ENCODE measurements around the gene STT3A. TPM values are rescaled to one million over a fixed set of nuclear protein-coding genes. Genes with fewer than 3 reads are reported as not detected.
"Not testable (repeated sequence)": the region's sequence is repeated elsewhere in the genome, so short reads cannot be mapped to it uniquely, and the experiment has no call there.

The STT3A gene
- 291 TPM for polyA plus RNA-seq (2013, experiment 1 of 2; ENCODE audit: insufficient read length)
- 324 TPM for polyA plus RNA-seq (2013, experiment 2 of 2; ENCODE audit: insufficient read length)

GRCh38 chr11:125592305-125593113 lies at the start of gene STT3A:
STT3A (plus strand) TSS chr11:125592852; CDS start chr11:125595916, 3,064 bp downstream.
- DNase-seq, result peak; percentile 100

GRCh38 chr11:125550780-125551179 lies 41.9 kb upstream of the STT3A start:
- DNase-seq, result no peak

- DNase-seq, result no peak
Measured at GRCh38 chr11:125551835-125552342, 40.8 kb upstream of the STT3A start.

- DNase-seq, result no peak
Measured at GRCh38 chr11:125552927-125553326, 39.7 kb upstream of the STT3A start.

GRCh38 chr11:125553357-125553756 lies 39.3 kb upstream of the STT3A start:
- no peak for DNase-seq

- no peak for DNase-seq
Measured at GRCh38 chr11:125554038-125554437, 38.6 kb upstream of the STT3A start.

- peak; percentile 4 for DNase-seq
Measured at GRCh38 chr11:125559888-125560287, 32.8 kb upstream of the STT3A start.

GRCh38 chr11:125561924-125562323 lies 30.7 kb upstream of the STT3A start:
- DNase-seq, result no peak

- no peak for DNase-seq
Measured at GRCh38 chr11:125562430-125562829, 30.2 kb upstream of the STT3A start.

- no peak for DNase-seq
Measured at GRCh38 chr11:125564357-125564756, 28.3 kb upstream of the STT3A start.

- no peak for DNase-seq
Measured at GRCh38 chr11:125566235-125566634, 26.4 kb upstream of the STT3A start.

GRCh38 chr11:125568970-125569914 lies 23.4 kb upstream of the STT3A start, which contains the start of gene EI24:
EI24 (plus strand) TSS chr11:125569477; CDS start chr11:125572528, 3,051 bp downstream.
- peak; percentile 95 for DNase-seq

- peak; percentile 5 for DNase-seq
Measured at GRCh38 chr11:125569915-125570621, 22.6 kb upstream of the STT3A start.

- DNase-seq, result no peak
Measured at GRCh38 chr11:125570952-125571351, 21.7 kb upstream of the STT3A start.

- no peak for DNase-seq
Measured at GRCh38 chr11:125572916-125573315, 19.7 kb upstream of the STT3A start.

GRCh38 chr11:125577181-125577580 lies 15.5 kb upstream of the STT3A start:
- DNase-seq, result not testable (repeated sequence)

GRCh38 chr11:125578783-125579182 lies 13.9 kb upstream of the STT3A start:
- DNase-seq, result no peak

GRCh38 chr11:125579811-125580210 lies 12.8 kb upstream of the STT3A start:
- DNase-seq, result no peak

GRCh38 chr11:125583496-125583895 lies 9.2 kb upstream of the STT3A start:
- no peak for DNase-seq

- no peak for DNase-seq
Measured at GRCh38 chr11:125585487-125585886, 7.2 kb upstream of the STT3A start.

GRCh38 chr11:125586623-125587022 lies 6.0 kb upstream of the STT3A start:
- no peak for DNase-seq

GRCh38 chr11:125587480-125587879 lies 5.2 kb upstream of the STT3A start:
- peak; percentile 6 for DNase-seq

All from fibroblast of skin of scalp (primary cell).